GM19023 (cell line): ENCODE data around the gene CMTR1.

Source experiments
- ATAC-seq: cut with Tn5 transposase; IDR thresholded peaks from one replicate; pipeline ENCODE4 v1.9.1; 2021; ENCODE audit warnings: mild to moderate bottlenecking, moderate library complexity; ENCODE audit not compliant: unreplicated experiment

CMTR1 gene

GRCh38 chr6:37525460-37526357, 92.7 kb downstream of the CMTR1 start:
- ATAC-seq = no peak

- ATAC-seq = no peak
These were observed 95.5 kb downstream of the CMTR1 start for GRCh38 chr6:37528541-37528940.

GRCh38 chr6:37530297-37530696, 97.3 kb downstream of the CMTR1 start:
- ATAC-seq = no peak

GRCh38 chr6:37531026-37531425, 98.0 kb downstream of the CMTR1 start:
- ATAC-seq = no peak
